Mucosa of descending colon (tissue), 3 donors: ENCODE measurements around the gene SLC38A6. TPM values are rescaled to one million over a fixed set of nuclear protein-coding genes. Genes with fewer than 3 reads are reported as not detected.
"Not testable (repeated sequence)": the region's sequence is repeated elsewhere in the genome, so short reads cannot be mapped to it uniquely, and the experiment has no call there.

ENCODE experiments used
- ATAC-seq: fragments of 200-7000 bp; cut with Tn5 transposase; one replicate; pipeline ENCODE4 v1.9.1; 2020; ENCODE audit warnings: mild to moderate bottlenecking, moderate library complexity
- DNase-seq, 3 donors: peaks; one replicate each; pipeline ENCODE4 v3.0.0-alpha.2; 2020
- H3K36me3 ChIP-seq: fragments of 200-600 bp; one replicate; pipeline ENCODE4 v1.8.0; 2021; ENCODE audit warnings: low read depth, mild to moderate bottlenecking
- H3K4me1 ChIP-seq: fragments of 200-600 bp; one replicate; pipeline ENCODE4 v1.8.0; 2021; ENCODE audit warnings: low read depth, mild to moderate bottlenecking
- H3K4me3 ChIP-seq: fragments of 200-600 bp; one replicate; pipeline ENCODE4 v1.8.0; 2021; ENCODE audit warnings: mild to moderate bottlenecking
- H3K9me3 ChIP-seq: fragments of 200-600 bp; one replicate; pipeline ENCODE4 v1.8.0; 2021; ENCODE audit warnings: mild to moderate bottlenecking
- intact Hi-C, 2 donors: fragments of 100-400 bp; cut with DNase I in 1 of 2; cut with micrococcal nuclease in 1 of 2; formaldehyde crosslinking; loops; one replicate each; pipeline versions ENCODE4 v1.11.0 to v1.11.1; 2022; cut with DNase I, micrococcal nuclease
- total RNA-seq, 3 donors: library from RNA; stranded (reverse); fragmentation: NEBNext Ultra II Directional in 2 of 3; extraction: Animal tissue kit (Norgen Biotek cat#: 25700) in 2 of 3; gene quantifications; one replicate each; pipeline versions ENCODE4 v1.2.1 to v1.2.4, GENCODE V29; 2021 to 2023
- TF ChIP-seq, protein P1 (sequence below): fragments of 200-600 bp; IDR thresholded peaks from one replicate; pipeline ENCODE4 v1.8.0; 2022; ENCODE audit warnings: antibody characterized with exemption, mild to moderate bottlenecking
- donor health status: DM: no; HTN: no; CAD: no; lungs with moderate emphysema.
- donor health status: DM: no; HTN: no; CAD: no.
- donor health status: DM: no; HTN: yes; CAD: no.

SLC38A6 gene
- total RNA-seq, 3 donors from 2014 or later: 7.4 to 13.6 (median 9.2) TPM

DNA sequence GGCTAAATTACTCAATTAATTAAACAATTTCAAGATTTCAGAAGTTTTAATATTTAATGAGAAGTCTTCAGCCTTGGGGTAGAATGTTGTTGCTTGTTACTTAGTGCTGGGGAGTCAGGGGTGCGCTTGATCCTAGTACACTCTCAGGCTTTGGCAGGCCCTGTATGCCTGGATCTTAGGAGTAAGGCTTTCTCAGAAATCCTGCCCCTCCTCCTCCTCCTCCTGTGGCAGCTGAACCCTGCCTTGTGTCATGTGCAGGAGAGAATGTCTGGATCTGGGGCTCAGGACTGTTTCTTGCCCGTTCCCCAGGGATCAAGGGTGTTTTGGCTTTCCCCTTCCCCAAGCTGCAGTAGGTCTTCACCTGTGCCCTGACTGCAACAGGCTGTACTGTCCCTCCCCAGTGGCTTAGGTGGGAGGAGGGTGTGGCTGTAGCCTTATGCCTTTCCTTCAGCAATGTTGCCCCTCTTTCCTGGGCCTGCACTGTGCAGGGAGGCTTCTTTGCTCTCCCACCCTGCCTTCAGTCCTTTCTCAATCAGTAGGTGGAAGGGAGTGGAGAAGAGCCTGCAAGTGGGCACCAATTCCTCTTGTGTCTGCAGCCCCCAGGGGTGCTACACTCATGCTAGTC, 108.2 kb downstream of the SLC38A6 start:
- intact Hi-C loops: no loop called here
- DNase-seq (no peak), ATAC-seq (no peak)
- Histone ChIP-seq H3K4me3 (no peak overlapping the region), H3K36me3 (no peaks in the 10 kb centered on the region), H3K4me1 (no peaks in the 10 kb centered on the region), H3K9me3 (no peaks in the 10 kb centered on the region)
- TF ChIP-seq, protein P1, sequence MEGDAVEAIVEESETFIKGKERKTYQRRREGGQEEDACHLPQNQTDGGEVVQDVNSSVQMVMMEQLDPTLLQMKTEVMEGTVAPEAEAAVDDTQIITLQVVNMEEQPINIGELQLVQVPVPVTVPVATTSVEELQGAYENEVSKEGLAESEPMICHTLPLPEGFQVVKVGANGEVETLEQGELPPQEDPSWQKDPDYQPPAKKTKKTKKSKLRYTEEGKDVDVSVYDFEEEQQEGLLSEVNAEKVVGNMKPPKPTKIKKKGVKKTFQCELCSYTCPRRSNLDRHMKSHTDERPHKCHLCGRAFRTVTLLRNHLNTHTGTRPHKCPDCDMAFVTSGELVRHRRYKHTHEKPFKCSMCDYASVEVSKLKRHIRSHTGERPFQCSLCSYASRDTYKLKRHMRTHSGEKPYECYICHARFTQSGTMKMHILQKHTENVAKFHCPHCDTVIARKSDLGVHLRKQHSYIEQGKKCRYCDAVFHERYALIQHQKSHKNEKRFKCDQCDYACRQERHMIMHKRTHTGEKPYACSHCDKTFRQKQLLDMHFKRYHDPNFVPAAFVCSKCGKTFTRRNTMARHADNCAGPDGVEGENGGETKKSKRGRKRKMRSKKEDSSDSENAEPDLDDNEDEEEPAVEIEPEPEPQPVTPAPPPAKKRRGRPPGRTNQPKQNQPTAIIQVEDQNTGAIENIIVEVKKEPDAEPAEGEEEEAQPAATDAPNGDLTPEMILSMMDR: no peak

DNA sequence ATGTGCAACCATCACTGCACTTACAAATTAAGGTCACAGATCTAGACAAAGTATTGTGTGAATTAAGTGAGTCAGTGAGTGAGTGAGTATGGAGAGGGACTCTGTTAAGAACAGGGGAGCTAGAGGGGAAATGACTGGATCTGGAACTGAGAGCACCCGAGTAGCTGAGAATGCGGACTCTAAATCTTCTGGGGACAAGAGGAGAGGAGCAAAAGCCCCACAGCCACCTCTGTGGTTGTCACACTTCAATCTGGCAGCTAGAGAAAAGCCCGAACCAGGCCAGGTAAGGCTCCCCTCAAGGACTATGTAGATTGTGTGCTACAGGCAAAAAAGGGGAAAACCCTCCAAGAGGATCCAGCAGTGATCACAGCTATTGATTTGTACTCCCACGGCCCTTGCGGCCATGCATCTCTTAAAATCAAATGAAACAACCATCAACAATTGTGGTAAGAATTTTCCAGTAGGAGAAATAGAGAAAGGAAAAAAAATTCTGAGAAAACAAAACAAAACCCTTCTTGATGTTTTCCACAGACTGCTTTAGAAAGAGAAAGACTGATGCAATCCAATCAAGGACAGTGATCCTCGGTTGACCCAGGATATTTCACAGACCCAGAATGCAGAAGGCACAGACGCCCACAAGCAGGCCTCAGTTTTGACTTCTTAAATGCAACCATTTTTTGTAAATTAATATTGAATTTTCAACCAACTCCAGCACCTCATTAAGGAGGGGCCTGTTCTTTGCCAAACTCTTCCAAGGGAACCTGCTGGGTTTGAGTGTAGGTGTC, 109.6 kb downstream of the SLC38A6 start:
- H3K36me3 ChIP-seq: no peaks in the 10 kb centered on the region
- no peak for DNase-seq
- TF ChIP-seq, protein P1: no peak
- H3K4me1 ChIP-seq: no peaks in the 10 kb centered on the region
- ATAC-seq: no peak
- H3K9me3 ChIP-seq: no peaks in the 10 kb centered on the region
- intact Hi-C loops: no loop called here
- H3K4me3 ChIP-seq: no peak overlapping the region

DNA sequence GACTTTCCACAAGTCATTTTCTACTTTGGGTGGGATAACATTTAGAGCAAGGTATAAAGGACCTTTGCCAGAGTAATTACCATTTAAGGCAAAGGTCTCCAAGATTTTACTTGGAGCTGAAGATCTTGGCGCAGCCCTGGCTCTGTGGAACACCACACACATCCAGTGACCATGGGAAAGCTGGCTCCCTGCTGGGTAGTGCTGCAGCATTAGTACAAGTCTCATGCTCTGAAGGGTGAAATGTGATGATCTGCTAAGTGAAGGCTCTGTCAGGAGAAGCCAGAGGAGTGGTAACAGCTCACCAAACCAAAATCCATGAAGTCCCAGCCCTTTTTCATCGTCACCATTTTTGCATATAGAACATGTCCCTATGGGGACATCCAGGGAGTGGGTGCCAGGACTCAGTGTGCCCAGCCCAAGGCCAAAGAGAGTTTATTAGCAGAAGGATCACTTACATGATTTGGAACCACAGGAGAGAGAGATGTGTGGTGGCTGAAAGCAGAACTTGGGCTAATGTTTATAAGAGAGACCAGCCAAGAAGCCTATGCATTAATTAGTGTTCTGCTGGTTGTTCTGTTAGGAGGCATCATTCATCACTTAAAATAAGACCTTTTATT, 110.7 kb downstream of the SLC38A6 start:
- DNase-seq: no peak
- Histone ChIP-seq H3K4me1 (no peaks in the 10 kb centered on the region), H3K36me3 (no peaks in the 10 kb centered on the region), H3K9me3 (no peaks in the 10 kb centered on the region), H3K4me3 (no peak overlapping the region)
- ATAC-seq: no peak
- TF ChIP-seq, protein P1: no peak
- intact Hi-C loops: no loop called here

DNA sequence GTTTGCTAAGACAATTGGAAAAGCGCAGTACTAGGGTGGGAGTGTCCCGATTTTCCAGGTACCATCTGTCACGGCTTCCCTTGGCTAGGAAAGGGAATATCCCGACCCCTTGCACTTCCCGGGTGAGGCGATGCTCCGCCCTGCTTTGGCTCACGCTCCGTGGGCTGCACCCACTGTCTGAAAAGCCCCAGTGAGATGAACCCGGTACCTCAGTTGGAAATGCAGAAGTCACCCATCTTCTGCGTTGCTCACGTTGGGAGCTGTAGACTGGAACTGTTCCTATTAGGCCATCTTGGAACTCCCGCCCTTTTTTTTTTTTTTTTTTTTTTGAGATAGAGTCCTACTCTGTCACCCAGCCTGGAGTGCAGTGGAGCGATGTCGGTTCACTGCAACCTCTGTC, 117.1 kb downstream of the SLC38A6 start:
- H3K36me3 ChIP-seq, H3K4me1 ChIP-seq, H3K4me3 ChIP-seq, ATAC-seq, intact Hi-C loops, DNase-seq, H3K9me3 ChIP-seq: not testable (repeated sequence)

DNA sequence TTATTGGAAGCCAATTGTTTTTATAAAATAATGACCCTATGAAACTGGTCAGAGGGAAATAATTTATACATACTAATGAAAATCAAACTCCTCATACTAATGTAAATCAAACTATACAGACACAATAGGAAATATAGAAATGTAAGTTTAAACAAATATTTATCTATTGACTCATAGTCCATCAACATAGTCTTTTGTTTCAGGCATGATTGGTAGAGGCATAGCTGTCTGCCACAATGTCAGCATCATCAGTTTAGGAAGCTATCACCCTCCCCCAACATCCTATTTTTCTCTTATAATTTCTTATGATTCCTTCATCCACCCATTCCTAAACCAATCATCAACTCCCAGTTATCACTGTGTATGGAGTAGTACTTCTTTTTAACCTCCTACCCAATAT, 117.7 kb downstream of the SLC38A6 start:
- Histone ChIP-seq H3K4me3 (no peak overlapping the region), H3K4me1 (no peaks in the 10 kb centered on the region), H3K9me3 (no peaks in the 10 kb centered on the region), H3K36me3 (no peaks in the 10 kb centered on the region)
- intact Hi-C loops: no loop called here
- no peak for DNase-seq
- TF ChIP-seq, protein P1: no peak
- no peak for ATAC-seq

DNA sequence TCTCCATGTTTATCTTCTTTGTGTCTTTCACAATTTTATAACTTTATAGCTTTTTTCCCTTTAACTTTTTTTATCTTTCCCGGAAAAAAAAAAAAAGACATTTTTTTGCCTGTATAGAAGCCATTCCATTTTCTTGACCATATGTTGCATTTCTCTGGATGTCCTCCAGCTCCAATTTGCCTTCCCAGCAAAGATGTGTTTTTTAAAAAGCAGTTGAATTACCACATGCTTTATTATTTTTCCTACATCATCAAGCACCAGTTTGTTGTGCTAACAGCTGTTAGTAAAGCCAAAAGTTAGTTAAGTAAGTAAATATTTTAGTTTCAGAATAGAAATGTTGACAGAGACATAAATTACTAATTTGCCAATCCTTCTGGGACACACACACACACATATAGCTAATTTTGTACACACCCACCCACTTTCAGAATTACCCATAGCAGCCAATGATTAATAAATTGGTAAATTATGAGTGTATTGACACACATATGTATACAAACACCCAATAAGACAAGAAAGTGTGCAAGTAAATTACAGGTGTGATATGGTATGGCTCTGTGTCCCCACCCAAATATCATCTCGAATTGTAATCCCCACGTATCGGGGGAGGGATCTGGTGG, 118.3 kb downstream of the SLC38A6 start:
- ATAC-seq (no peak), DNase-seq (no peak)
- TF ChIP-seq, protein P1: no peak

More for the DNA sequence above, 118.3 kb downstream of the SLC38A6 start:
- intact Hi-C loops: no loop called here
- Histone ChIP-seq H3K4me3 (no peak overlapping the region), H3K9me3 (no peaks in the 10 kb centered on the region), H3K4me1 (no peaks in the 10 kb centered on the region), H3K36me3 (no peaks in the 10 kb centered on the region)
